WTC11 (cell line): ENCODE results near the gene FCGR3A. TPM values are rescaled to one million over a fixed set of nuclear protein-coding genes. Genes with fewer than 3 reads are reported as not detected.
"Not testable (repeated sequence)": the region's sequence is repeated elsewhere in the genome, so short reads cannot be mapped to it uniquely, and the experiment has no call there.

Source experiments
- ATAC-seq: fragments of 200-7000 bp; cut with Tn5 transposase; 2 replicates; pipeline ENCODE4 v1.10.0; 2021; ENCODE audit warnings: mild to moderate bottlenecking, moderate library complexity
- CTCF ChIA-PET: fragments of 300-600 bp; sonication (Branson Sonifier 250); formaldehyde crosslinking; loops from one replicate; lab custom pipeline; 2021; ENCODE audit warnings: antibody characterized with exemption; lab: Charles Lee
- POLR2A ChIA-PET: fragments of 350-600 bp; sonication (Branson Sonifier 250); formaldehyde crosslinking; loops from one replicate; lab custom pipeline; 2021; ENCODE audit warnings: antibody characterized with exemption; lab: Charles Lee
- DNase-seq: peaks from one replicate; pipeline ENCODE4 v3.0.0; 2021; ENCODE audit warnings: low spot score
- H3K27ac Mint-ChIP-seq: 2 replicates; pipeline ENCODE4 v1.8.0; 2021; ENCODE audit warnings: mixed read lengths
- H3K27me3 Mint-ChIP-seq: 2 replicates; pipeline ENCODE4 v1.8.0; 2021; ENCODE audit warnings: low read depth, mild to moderate bottlenecking, moderate library complexity, mixed read lengths
- H3K36me3 Mint-ChIP-seq: 2 replicates; pipeline ENCODE4 v1.8.0; 2021; ENCODE audit warnings: mixed read lengths
- H3K4me1 Mint-ChIP-seq: 2 replicates; pipeline ENCODE4 v1.8.0; 2022; ENCODE audit warnings: mixed read lengths
- H3K4me3 Mint-ChIP-seq: 2 replicates; pipeline ENCODE4 v1.8.0; 2021; ENCODE audit warnings: mild to moderate bottlenecking, moderate library complexity, mixed read lengths
- H3K9me3 Mint-ChIP-seq: 2 replicates; pipeline ENCODE4 v1.8.0; 2021; ENCODE audit warnings: mixed read lengths
- AR ChIP-seq: fragments of 250-450 bp; sonication (Bioruptor Pico); IDR thresholded peaks from 2 replicates; pipeline ENCODE4 v1.9.0; 2021; ENCODE audit warnings: mild to moderate bottlenecking
- ERG ChIP-seq: fragments of 250-450 bp; sonication (Bioruptor Pico); IDR thresholded peaks from 2 replicates; pipeline ENCODE4 v1.8.0; 2021; ENCODE audit warnings: mild to moderate bottlenecking
- ETV6 ChIP-seq: sonication (generic); formaldehyde crosslinking; IDR thresholded peaks from 2 replicates; pipeline ENCODE4 v1.8.1; 2022; ENCODE audit warnings: mild to moderate bottlenecking, missing genetic modification reagents
- HMGXB4 ChIP-seq: sonication (generic); formaldehyde crosslinking; IDR thresholded peaks from 2 replicates; pipeline ENCODE4 v1.8.1; 2023; ENCODE audit warnings: mild to moderate bottlenecking, moderate library complexity, missing genetic modification reagents
- MAX ChIP-seq: sonication (generic); formaldehyde crosslinking; IDR thresholded peaks from 2 replicates; pipeline ENCODE4 v1.8.0; 2022; ENCODE audit warnings: mild to moderate bottlenecking, missing genetic modification reagents
- ZNF121 ChIP-seq: sonication (generic); formaldehyde crosslinking; IDR thresholded peaks from 2 replicates; pipeline ENCODE4 v1.8.0; 2023; ENCODE audit warnings: missing genetic modification reagents
- total RNA-seq: library from RNA; stranded (reverse); gene quantifications from 3 replicates; pipeline ENCODE4 v1.2.3, GENCODE V29; 2021

Gene FCGR3A
- total RNA-seq, 1 experiment from 2014 or later, result 0.11 TPM

GRCh38 chr1:161531986-161532643, 17.5 kb downstream of the FCGR3A start:
- TF ChIP-seq AR (CRISPR knock-in tag), result no peak
- no peak for TF ChIP-seq ZNF121
- ChIA-PET CTCF (interaction anchor here (1.1 to 2.0 kb wide), 3 partner anchors 48 to 209 kb away, joined by 6 to 13 read pairs (median 7); no protein-coding TSS in a partner anchor), POLR2A (no interaction called here)
- Mint-ChIP-seq H3K4me3 (peak overlapping the region; percentile 94), H3K9me3 (peaks cover 10% of the 10 kb centered on the region), H3K27ac (no peak overlapping the region), H3K4me1 (peaks cover 18% of the 10 kb centered on the region), H3K27me3 (peaks cover 23% of the 10 kb centered on the region), H3K36me3 (peaks cover 9% of the 10 kb centered on the region)
- no peak for ATAC-seq
- no peak for DNase-seq

GRCh38 chr1:161530671-161531641, 18.7 kb downstream of the FCGR3A start:
- peaks cover 15% of the 10 kb centered on the region for H3K4me1 Mint-ChIP-seq
- H3K9me3 Mint-ChIP-seq, POLR2A ChIA-PET, H3K36me3 Mint-ChIP-seq: not testable (repeated sequence)
- ATAC-seq (peak; percentile 83), DNase-seq (peak; percentile 90)
- peak; percentile 63; the same call in 1 of the 2 replicates for TF ChIP-seq ERG (CRISPR knock-in tag)
- TF ChIP-seq MAX (CRISPR knock-in tag), result 0 out of 2 replicates have a peak, but pooled peaks have one; percentile 36
- peak; percentile 93 for TF ChIP-seq HMGXB4 (CRISPR knock-in tag)
- H3K27me3 Mint-ChIP-seq, result peaks cover 34% of the 10 kb centered on the region
- H3K27ac Mint-ChIP-seq, result peak overlapping the region; percentile 45
- peak overlapping the region; percentile 94 for H3K4me3 Mint-ChIP-seq
- CTCF ChIA-PET, result interaction anchor here (0.8 to 1.1 kb wide), 3 partner anchors 44 to 196 kb away, joined by 3 to 4 read pairs (median 3); no protein-coding TSS in a partner anchor

GRCh38 chr1:161530158-161530557, 19.5 kb downstream of the FCGR3A start:
- ATAC-seq, result peak; percentile 38
- H3K4me1 Mint-ChIP-seq, result peaks cover 15% of the 10 kb centered on the region
- CTCF ChIA-PET, result interaction anchor here (1.0 to 1.1 kb wide), 2 partner anchors 82 to 196 kb away, joined by 3 to 4 read pairs; no protein-coding TSS in a partner anchor
- peak; percentile 89 for TF ChIP-seq HMGXB4 (CRISPR knock-in tag)
- TF ChIP-seq ETV6, result 0 out of 2 replicates have a peak, but pooled peaks have one; percentile 45
- TF ChIP-seq, all 79 proteins: peak for 2; not testable (repeated sequence) for 77
- POLR2A ChIA-PET, H3K36me3 Mint-ChIP-seq, H3K9me3 Mint-ChIP-seq: not testable (repeated sequence)
- H3K27ac Mint-ChIP-seq, result peak overlapping the region; percentile 45; the same call in 1 of the 2 replicates
- DNase-seq, result peak; percentile 63
- H3K4me3 Mint-ChIP-seq, result peak overlapping the region; percentile 94
- H3K27me3 Mint-ChIP-seq, result peaks cover 42% of the 10 kb centered on the region

- ATAC-seq, CTCF ChIA-PET, POLR2A ChIA-PET, DNase-seq, H3K9me3 Mint-ChIP-seq, H3K36me3 Mint-ChIP-seq, H3K27ac Mint-ChIP-seq: not testable (repeated sequence)
- Mint-ChIP-seq H3K4me1 (peaks cover 15% of the 10 kb centered on the region), H3K4me3 (peak overlapping the region; percentile 94), H3K27me3 (peaks cover 48% of the 10 kb centered on the region)
These were observed 20.0 kb downstream of the FCGR3A start for GRCh38 chr1:161529463-161530104.

GRCh38 chr1:161528550-161528949, 21.1 kb downstream of the FCGR3A start:
- ATAC-seq, POLR2A ChIA-PET, DNase-seq: not testable (repeated sequence)

GRCh38 chr1:161525918-161526317, 23.7 kb downstream of the FCGR3A start:
- peaks cover 74% of the 10 kb centered on the region for H3K27me3 Mint-ChIP-seq
- H3K27ac Mint-ChIP-seq, H3K36me3 Mint-ChIP-seq, H3K9me3 Mint-ChIP-seq, DNase-seq, H3K4me1 Mint-ChIP-seq, POLR2A ChIA-PET, H3K4me3 Mint-ChIP-seq, ATAC-seq, CTCF ChIA-PET: not testable (repeated sequence)

More at GRCh38 chr1:161528550-161528949, 21.1 kb downstream of the FCGR3A start:
- H3K4me3 Mint-ChIP-seq, H3K27ac Mint-ChIP-seq, H3K36me3 Mint-ChIP-seq, CTCF ChIA-PET, H3K9me3 Mint-ChIP-seq: not testable (repeated sequence)
- H3K27me3 Mint-ChIP-seq, result peaks cover 57% of the 10 kb centered on the region
- peaks cover 15% of the 10 kb centered on the region for H3K4me1 Mint-ChIP-seq
